NCI-H2171 treated with DMSO at 0.1 percent for 48 hours (cell line): ENCODE data around the gene CFAP46.
"Not testable (repeated sequence)": the region's sequence is repeated elsewhere in the genome, so short reads cannot be mapped to it uniquely, and the experiment has no call there.

ENCODE experiments used
- DNase-seq: peaks from one replicate; lab custom pipeline; 2025; lab: John Stamatoyannopoulos, UW

Gene CFAP46

GRCh38 chr10:132944510-132944909 lies 2.1 kb upstream of the CFAP46 start:
- DNase-seq: no peak

DNA sequence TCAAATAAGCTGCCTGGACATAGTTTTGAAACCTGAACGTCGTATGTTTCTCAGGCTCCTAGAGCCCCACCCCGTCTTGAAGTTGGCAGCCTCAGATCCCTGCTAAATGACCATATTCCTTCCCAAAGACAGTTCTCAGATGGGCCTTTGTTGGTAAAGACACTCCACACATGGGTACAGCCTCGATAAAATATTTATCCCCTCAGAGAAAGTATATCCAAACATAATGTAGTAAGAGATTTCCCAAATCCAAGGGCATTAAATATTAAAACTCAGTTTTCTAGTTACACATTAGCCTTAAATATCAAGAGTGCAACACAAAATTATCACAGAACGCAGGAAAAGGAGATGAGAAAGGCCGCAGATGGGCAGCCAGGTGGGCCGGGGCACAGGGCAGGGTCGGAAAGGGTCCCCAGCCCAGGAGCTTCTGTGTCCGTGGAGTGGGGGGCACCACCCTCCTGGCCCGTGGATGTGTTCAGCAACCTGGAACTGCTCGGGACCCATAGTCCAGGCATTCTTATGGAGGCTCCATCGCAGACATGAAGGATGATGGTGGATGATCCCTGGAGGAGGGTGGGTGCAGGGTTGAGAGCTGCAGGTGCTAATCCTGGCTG lies 1.5 kb upstream of the CFAP46 start:
- DNase-seq: no peak

- no peak for DNase-seq
Observed at GRCh38 chr10:132943058-132943790, 854 bp upstream of the CFAP46 start.

GRCh38 chr10:132941640-132942051 lies 724 bp downstream of the CFAP46 start:
- DNase-seq: no peak

DNA sequence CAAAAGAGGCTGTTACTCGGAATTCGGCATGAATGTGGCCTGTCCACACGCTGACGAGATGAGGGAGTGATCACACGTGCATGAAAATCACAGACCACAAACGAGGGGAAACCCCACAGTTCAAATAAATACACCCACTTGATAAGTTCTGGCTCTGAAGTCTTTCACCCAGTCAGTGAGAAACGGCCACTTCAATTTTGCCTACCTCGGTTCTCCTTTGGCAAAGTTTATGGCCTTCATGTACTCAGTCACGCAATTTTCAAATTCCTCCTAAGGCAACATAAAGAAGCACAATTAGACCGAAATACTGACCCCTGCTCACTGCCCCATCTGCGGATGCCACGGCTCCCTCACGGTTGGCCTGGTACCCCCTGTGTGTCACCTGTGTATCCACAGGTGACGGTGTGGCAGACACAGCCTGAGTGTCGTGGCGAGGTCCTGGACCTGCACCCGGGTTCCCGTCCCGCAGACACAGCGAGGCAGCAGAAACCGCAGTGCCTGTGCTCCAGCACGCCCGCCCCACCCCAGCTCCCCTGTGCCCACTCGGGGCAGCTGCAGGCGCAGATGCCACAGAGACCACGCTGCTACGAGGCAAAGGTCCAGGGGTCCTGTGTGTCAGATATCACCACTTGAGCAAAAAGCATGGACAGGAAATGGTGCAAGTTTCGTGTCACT lies 1.4 kb downstream of the CFAP46 start:
- DNase-seq: no peak

DNA sequence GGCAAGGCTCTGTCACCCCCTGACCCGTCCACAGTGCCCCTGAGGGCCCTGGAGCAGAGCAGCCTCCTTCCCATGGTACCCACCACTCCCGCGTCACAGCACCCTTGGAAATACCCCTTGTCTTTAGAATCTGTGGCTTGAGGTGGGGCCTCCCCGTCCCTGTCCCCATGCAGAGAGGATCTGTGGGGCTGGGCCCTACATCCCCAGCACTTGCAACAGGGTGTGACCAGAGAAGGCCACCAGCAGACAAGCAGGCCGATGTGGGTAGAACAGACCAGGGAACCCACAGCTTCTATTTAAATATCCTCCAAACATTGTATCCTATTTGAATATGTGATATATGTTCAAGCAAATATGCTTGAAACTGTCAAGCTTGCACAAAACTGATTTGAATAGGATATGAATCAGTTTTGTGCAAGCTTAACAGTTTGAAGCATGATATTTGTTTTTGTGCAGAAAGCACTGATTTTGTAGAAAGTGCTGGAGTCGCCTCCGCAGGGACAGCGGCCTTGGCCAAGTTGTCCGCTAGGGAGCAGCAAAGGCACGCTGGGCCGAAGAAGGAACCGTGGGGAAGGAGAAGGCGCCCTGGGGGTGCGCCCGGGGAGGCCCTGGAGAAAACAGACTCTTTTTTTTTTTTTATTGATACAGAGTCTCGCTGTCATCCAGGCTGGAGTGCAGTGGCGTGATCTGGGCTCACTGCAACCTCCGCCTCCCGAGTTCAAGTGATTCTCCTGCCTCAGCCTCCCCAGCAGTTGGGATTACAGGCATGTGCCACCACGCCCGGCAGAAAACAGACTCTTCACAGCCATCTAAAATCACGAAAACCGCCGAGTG lies 2.2 kb downstream of the CFAP46 start:
- peak; percentile 4 for DNase-seq

DNA sequence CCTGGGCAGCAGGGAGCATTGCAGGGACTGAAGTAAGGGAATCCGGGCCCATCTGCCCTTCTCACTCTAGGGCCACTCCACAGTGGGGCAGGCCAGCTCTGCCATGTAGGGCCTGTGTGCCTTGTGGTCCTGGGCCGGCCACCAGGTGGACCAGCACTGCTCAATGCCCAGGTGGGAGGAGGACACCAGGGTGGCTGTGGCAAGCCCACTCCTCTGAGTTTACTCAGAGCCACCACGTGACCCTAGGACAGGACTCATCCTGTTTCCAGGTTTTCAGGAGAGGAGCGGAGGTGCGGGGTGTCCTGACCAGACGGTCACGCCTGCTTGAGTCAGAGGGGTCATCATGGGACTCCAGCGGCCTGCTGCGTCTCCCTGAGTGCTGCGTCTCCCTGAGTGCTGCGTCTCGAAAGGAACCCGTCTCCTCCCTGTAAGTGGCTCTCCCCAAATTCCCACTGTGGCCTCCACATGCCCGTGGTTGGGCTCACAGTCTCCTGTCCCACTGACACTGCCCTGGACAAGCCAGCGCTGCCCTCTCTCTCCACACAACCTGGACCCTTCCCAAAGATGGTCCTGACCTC lies 2.9 kb downstream of the CFAP46 start:
- DNase-seq: no peak

GRCh38 chr10:132938472-132939339 lies 3.7 kb downstream of the CFAP46 start:
- peak; percentile 81 for DNase-seq

GRCh38 chr10:132937861-132938260 lies 4.5 kb downstream of the CFAP46 start:
- DNase-seq: peak; percentile 66

DNA sequence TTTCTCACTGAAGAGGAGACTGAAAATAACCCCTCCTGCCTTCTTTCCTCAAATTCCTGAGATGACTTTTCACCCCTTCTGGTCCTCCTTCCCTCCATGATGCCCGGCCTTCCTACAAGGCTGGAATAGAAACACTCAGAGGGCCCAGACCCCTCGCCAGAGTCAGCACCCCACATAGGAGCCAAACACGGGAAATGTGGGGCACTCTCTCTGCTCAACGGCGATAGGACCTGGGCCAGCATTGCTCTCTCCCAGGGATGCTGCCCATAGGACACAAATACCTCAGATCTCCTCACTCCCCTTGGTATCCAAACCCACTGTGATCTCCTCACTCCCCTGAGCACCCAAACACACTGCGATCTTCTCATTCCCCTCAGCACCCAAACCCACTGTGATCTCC lies 7.4 kb downstream of the CFAP46 start:
- no peak for DNase-seq

- DNase-seq: no peak
Observed at GRCh38 chr10:132933308-132934042, 8.9 kb downstream of the CFAP46 start.

- DNase-seq: no peak
Observed at GRCh38 chr10:132932461-132933307, 9.7 kb downstream of the CFAP46 start.

DNA sequence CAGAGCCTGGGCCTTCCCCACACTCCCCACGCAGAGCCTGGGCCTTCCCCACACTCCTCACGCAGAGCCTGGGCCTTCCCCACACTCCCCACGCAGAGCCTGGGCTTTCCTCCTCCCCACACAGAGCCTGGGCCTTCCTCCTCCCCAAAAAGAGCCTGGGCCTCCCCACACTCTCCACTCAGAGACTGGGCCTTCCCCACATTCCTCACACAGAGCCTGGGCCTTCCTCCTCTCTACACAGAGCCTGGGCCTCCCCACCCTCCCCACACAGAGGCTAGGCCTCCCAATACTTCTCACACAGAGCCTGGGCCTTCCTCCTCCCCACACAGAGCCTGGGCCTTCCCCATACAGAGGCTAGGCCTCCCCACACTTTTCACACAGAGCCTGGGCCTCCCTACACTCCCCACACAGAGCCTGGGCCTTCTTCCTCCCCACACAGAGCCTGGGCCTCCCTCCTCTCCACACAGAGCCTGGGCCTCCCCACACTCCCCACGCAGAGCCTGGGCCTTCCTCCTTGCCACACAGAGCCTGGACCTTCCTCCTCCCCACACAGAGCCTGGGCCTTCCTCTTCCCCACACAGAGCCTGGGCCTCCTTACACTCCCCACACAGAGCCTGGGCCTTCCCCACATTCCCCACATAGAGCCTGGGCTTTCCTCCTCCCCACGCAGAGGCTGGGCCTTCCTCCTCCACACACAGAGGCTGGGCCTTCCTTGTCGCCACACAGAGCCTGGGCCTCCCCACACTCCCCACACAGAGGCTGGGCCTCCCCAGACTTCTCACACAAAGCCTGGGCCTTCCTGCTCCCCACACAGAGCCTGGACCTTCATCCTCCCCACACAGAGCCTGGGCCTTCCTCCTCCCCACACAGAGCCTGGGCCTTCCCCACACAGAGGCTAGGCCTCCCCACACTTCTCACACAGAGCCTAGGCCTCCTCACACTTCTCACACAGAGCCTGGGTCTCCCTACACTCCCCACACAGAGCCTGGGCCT lies 10.8 kb downstream of the CFAP46 start:
- DNase-seq: not testable (repeated sequence)

- DNase-seq: not testable (repeated sequence)
Observed at GRCh38 chr10:132930701-132931100, 11.7 kb downstream of the CFAP46 start.

DNA sequence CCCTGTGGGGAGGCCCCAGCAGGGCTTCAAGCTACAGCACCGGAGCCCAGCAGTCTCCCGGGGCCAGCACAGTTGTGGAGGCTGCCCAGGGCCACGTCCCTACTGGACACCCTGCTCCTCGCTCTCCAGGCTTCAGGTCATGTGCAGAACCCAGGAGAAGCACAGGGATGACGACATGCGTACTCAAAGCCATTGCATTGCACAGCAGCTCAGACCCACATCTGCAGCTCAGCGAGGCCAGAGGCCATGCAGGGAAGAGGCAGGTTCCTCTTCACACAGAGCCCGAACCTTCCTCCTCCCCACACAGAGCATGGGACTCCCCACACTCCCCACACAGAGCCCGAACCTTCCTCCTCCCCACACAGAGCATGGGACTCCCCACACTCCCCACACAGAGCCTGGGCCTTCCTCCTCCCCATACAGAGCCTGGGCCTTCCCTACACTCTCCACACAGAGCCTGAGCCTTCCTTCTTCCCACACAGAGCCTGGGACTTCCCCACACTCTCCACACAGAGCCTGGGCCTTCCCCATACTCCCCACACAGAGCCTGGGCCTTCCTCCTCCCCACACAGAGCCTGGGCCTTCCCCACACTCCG lies 12.3 kb downstream of the CFAP46 start:
- no peak for DNase-seq

- DNase-seq: no peak
Observed at GRCh38 chr10:132929480-132929879, 12.9 kb downstream of the CFAP46 start.

DNA sequence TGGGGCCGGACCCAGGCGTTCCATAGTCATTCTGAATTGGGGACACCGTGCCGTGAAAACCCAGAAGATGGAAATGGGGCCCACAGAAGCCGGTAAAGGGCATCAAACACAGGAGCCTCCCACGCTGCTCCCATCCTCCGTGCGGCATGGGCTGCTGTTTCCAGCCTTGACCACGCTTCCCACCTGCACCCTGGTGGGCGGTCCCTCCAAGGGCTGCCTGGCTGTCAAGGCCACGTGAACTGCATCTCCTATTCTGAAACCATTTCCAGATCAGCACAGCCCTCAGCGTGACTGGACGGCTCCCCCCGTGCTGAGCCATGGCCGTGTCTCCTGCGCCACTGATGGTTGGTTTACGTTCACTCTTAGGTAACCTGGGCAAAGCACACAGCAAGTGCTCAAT lies 14.1 kb downstream of the CFAP46 start:
- DNase-seq: no peak

DNA sequence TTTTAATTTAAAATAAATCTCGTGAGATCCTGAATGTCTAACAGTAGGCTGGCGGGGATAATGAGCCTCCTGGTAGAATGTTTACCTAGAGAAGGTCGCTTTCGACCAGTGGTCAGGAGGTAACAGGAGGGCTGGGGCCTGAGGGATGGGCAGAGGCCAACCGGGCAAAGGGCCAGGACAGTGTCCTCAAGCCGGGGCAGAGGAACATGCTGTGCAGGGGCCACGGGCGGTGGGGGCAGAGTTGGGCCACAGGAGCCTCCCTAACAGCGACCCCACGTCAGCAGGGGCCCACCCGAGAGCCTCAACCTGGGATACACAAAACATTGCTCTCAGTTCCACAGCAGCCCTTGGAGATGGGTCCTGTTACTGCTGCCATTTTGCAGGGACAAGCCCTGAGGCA lies 14.5 kb downstream of the CFAP46 start:
- no peak for DNase-seq
